ENCODE results near the gene PEX11B.

- TF ChIP-seq POLR2A (IDR thresholded peaks at IDR 0.05; ENCODE audit: low read length) (no peak), GATA1 (IDR thresholded peaks at IDR 0.05; ENCODE audit: low read depth, low read length) (no peak)
Observed at GRCh38 chr1:145961109-145961424, 42.5 kb upstream of the PEX11B start.
